PC-3 (cell line): ENCODE results near the gene IL25. TPM values are rescaled to one million over a fixed set of nuclear protein-coding genes. Genes with fewer than 3 reads are reported as not detected.

ENCODE experiments used
- ATAC-seq: fragments of 200-7000 bp; cut with Tn5 transposase; 2 replicates; pipeline ENCODE4 v1.9.1; 2020; ENCODE audit warnings: mild to moderate bottlenecking, moderate library complexity
- BruUV-seq: library from RNA; stranded (reverse); fragments of 400-500 nt; replicated peaks from 2 replicates; lab custom pipeline; 2021; lab: Mats Ljungman, UMichigan
- CTCF ChIA-PET: fragments of 300-600 bp; sonication (Branson Sonifier 250); formaldehyde crosslinking; loops from one replicate; lab custom pipeline; 2022; ENCODE audit warnings: antibody characterized with exemption; lab: Charles Lee
- POLR2A ChIA-PET: fragments of 300-600 bp; sonication (Branson Sonifier 250); formaldehyde crosslinking; loops from one replicate; lab custom pipeline; 2022; ENCODE audit warnings: antibody characterized with exemption; ENCODE audit not compliant: unreplicated experiment; lab: Charles Lee
- DNase-seq: peaks from one replicate; pipeline ENCODE4 v3.0.0-alpha.2; 2015
- H2AFZ ChIP-seq: fragments of 300-600 bp; sonication (generic); 2 replicates; pipeline ENCODE4 v1.6.0; 2016; ENCODE audit warnings: antibody characterized with exemption, low read length
- H3F3A ChIP-seq: fragments of 300-600 bp; sonication (generic); one replicate; pipeline ENCODE4 v1.6.0; 2017; ENCODE audit warnings: antibody characterized with exemption, low read length, control low read depth, mild to moderate bottlenecking; ENCODE audit not compliant: unreplicated experiment
- H3K27ac ChIP-seq: fragments of 300-600 bp; sonication (generic); 2 replicates; pipeline ENCODE4 v1.5.1; 2016; ENCODE audit warnings: mild to moderate bottlenecking, low read length
- H3K27me3 ChIP-seq: fragments of 300-600 bp; sonication (generic); 2 replicates; pipeline ENCODE4 v1.6.1; 2016; ENCODE audit warnings: low read length, mixed read lengths
- H3K36me3 ChIP-seq: fragments of 300-600 bp; sonication (generic); 2 replicates; pipeline ENCODE4 v1.6.1; 2016; ENCODE audit warnings: low read depth, mixed run types, low read length, mixed read lengths
- H3K4me1 ChIP-seq: fragments of 300-600 bp; sonication (generic); 2 replicates; pipeline ENCODE4 v1.5.1; 2016; ENCODE audit warnings: low read length; ENCODE audit not compliant: insufficient read depth
- H3K4me2 ChIP-seq: fragments of 300-600 bp; sonication (generic); 2 replicates; pipeline ENCODE4 v1.6.0; 2016; ENCODE audit warnings: low read length
- H3K4me3 ChIP-seq: fragments of 300-600 bp; sonication (generic); 2 replicates; pipeline ENCODE4 v1.5.1; 2016; ENCODE audit warnings: mild to moderate bottlenecking, low read length, mixed read lengths
- H3K79me2 ChIP-seq: fragments of 300-600 bp; sonication (generic); 2 replicates; pipeline ENCODE4 v1.6.1; 2017; ENCODE audit warnings: low read length, mixed read lengths
- H3K9ac ChIP-seq: fragments of 300-600 bp; sonication (generic); 2 replicates; pipeline ENCODE4 v1.6.0; 2016; ENCODE audit warnings: mild to moderate bottlenecking, low read length
- H3K9me2 ChIP-seq: fragments of 300-600 bp; sonication (generic); replicated peaks from 2 replicates; pipeline ENCODE4 v1.6.1; 2016; ENCODE audit warnings: mixed run types, low read length, mixed read lengths
- H3K9me3 ChIP-seq: fragments of 300-600 bp; sonication (generic); 2 replicates; pipeline ENCODE4 v1.6.1; 2016; ENCODE audit warnings: low read length, mixed read lengths
- H4K20me1 ChIP-seq: fragments of 300-600 bp; sonication (generic); 2 replicates; pipeline ENCODE4 v1.6.1; 2016; ENCODE audit warnings: low read length, mixed read lengths
- CTCF ChIP-seq: fragments of 300-600 bp; sonication (generic); conservative IDR thresholded peaks from 2 replicates; pipeline ENCODE4 v1.5.1; 2017; ENCODE audit warnings: antibody characterized with exemption, low read depth, mild to moderate bottlenecking, low read length
- EZH2 ChIP-seq: fragments of 300-600 bp; sonication (generic); IDR thresholded peaks from one replicate; pipeline ENCODE4 v1.6.1; 2017; ENCODE audit warnings: antibody characterized with exemption, mild to moderate bottlenecking, low read length; ENCODE audit not compliant: unreplicated experiment
- EZH2phosphoT487 ChIP-seq: fragments of 300-600 bp; sonication (generic); IDR thresholded peaks from 2 replicates; pipeline ENCODE4 v1.6.1; 2018; ENCODE audit warnings: mild to moderate bottlenecking, antibody characterized with exemption, low read length, borderline replicate concordance
- intact Hi-C: fragments of 100-400 bp; cut with micrococcal nuclease; formaldehyde crosslinking; loops from 2 replicates; pipeline ENCODE4 v1.9.0; 2023
- total RNA-seq: library from RNA; depleted of rRNA; stranded (reverse); fragments of >200 nt; gene quantifications from 2 replicates; pipeline ENCODE4 v1.2.3, GENCODE V29; 2014

The IL25 gene
- total RNA-seq, 1 experiment from 2014 or later, result not detected

DNA sequence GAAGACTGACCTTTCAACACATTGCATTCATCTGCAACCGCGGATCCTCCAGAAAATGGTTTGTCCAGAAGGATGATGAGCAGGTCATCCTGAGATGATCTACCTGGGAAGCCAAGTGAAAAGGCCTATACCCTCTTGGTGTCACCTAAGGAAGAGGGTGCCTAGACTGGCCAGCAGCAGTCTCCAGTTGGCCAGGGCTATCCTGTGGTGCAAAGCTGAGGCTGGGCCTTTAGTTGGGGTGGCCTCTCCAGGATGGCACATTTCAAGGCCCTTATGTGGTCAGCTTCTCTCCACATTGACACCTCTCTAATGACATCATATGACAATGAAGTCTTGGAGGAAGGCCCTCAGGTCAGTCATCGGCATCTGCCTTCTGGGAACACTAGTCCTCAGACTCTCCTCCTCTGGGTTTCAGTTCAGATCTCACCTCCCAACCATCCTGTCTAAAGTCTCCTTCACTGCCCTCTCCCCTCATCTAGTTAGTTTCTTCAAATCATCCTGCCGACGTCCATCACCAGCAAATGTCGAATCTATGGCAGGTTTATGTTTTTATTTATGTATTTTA lies 16.7 kb upstream of the IL25 start:
- ChIA-PET CTCF (no interaction called here), POLR2A (no interaction called here)
- no peaks in the 10 kb centered on the region for H4K20me1 ChIP-seq
- no peaks in the 10 kb centered on the region for H3K9me2 ChIP-seq
- no peak for ATAC-seq
- DNase-seq, result no peak
- BruUV-seq, result no TSS peak
- no peak overlapping the region for H3K9ac ChIP-seq
- H3F3A ChIP-seq, result no peaks in the 10 kb centered on the region
- peaks cover 49% of the 10 kb centered on the region for H3K27me3 ChIP-seq
- no peaks in the 10 kb centered on the region for H3K9me3 ChIP-seq
- no peak overlapping the region for H3K4me3 ChIP-seq
- no peak overlapping the region for H2AFZ ChIP-seq
- H3K36me3 ChIP-seq, result no peaks in the 10 kb centered on the region
- TF ChIP-seq CTCF (no peak), EZH2 (no peak), EZH2phosphoT487 (no peak)
- intact Hi-C loops, result no loop called here
- H3K4me1 ChIP-seq, result no peaks in the 10 kb centered on the region
- H3K4me2 ChIP-seq, result no peak overlapping the region
- H3K79me2 ChIP-seq, result no peaks in the 10 kb centered on the region
- H3K27ac ChIP-seq, result no peak overlapping the region

DNA sequence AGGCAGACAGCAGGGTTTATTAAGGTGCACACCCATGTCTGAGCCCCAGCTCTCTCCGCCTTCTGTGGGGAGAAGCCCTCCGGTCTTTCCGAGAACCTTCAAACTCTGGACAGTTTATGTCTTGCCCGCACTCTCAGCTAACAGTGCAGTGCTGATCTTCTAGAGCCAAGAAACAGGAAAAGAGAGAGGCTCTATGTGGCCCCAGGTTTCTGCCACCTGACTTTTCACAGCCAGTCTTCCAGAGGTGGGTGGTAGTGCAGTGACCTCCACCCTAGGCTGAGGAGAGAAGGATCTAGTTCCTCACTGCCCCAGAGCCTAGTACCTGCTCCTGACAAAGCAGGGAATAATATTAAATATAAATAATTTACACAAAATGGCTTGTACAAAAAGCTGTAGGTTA lies 15.9 kb upstream of the IL25 start:
- Histone ChIP-seq H3K36me3 (no peaks in the 10 kb centered on the region), H3K27ac (no peak overlapping the region), H3K9me3 (no peaks in the 10 kb centered on the region), H3K4me2 (no peak overlapping the region), H3K9ac (no peak overlapping the region), H2AFZ (no peak overlapping the region), H3F3A (no peaks in the 10 kb centered on the region), H3K4me3 (no peak overlapping the region), H3K79me2 (no peaks in the 10 kb centered on the region), H3K4me1 (no peaks in the 10 kb centered on the region), H3K9me2 (no peaks in the 10 kb centered on the region), H4K20me1 (no peaks in the 10 kb centered on the region), H3K27me3 (peaks cover 49% of the 10 kb centered on the region)
- no TSS peak for BruUV-seq
- no peak for ATAC-seq
- DNase-seq, result no peak
- intact Hi-C loops, result no loop called here
- ChIA-PET POLR2A (no interaction called here), CTCF (no interaction called here)
- TF ChIP-seq EZH2 (no peak), CTCF (no peak), EZH2phosphoT487 (no peak)

DNA sequence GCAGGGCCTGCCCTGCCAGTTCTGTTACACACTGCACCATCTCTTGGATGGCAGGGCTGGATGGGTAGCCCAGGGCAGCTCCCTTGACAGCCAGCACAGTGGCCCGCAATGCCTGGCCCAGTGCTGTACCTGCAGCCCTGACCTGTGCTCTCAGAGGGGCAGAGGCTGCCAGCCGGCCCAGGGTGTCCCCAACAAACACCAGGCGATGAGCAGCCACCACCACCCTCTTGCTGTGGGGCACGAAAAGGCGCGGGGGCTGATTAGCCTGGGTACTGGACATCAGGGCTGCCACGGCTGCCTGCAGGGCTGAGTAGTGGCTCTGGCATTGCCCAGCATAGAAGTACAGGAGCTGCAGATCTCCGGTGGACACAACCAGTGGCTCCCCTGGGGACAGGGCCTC lies 15.3 kb upstream of the IL25 start:
- H3K79me2 ChIP-seq, result no peaks in the 10 kb centered on the region
- TF ChIP-seq EZH2 (no peak), CTCF (no peak), EZH2phosphoT487 (no peak)
- no peaks in the 10 kb centered on the region for H3K36me3 ChIP-seq
- H3K9me2 ChIP-seq, result no peaks in the 10 kb centered on the region
- intact Hi-C loops, result no loop called here
- H3K9ac ChIP-seq, result no peak overlapping the region
- peaks cover 49% of the 10 kb centered on the region for H3K27me3 ChIP-seq
- no peak for DNase-seq
- no peaks in the 10 kb centered on the region for H3K9me3 ChIP-seq
- no peak overlapping the region for H3K4me2 ChIP-seq
- no peaks in the 10 kb centered on the region for H3F3A ChIP-seq
- BruUV-seq, result no TSS peak
- no peak overlapping the region for H3K27ac ChIP-seq
- no peak for ATAC-seq
- ChIA-PET CTCF (no interaction called here), POLR2A (no interaction called here)
- no peak overlapping the region for H3K4me3 ChIP-seq
- H4K20me1 ChIP-seq, result no peaks in the 10 kb centered on the region
- no peak overlapping the region for H2AFZ ChIP-seq
- H3K4me1 ChIP-seq, result no peaks in the 10 kb centered on the region
